PC-3 (cell line): ENCODE data around the gene INA.

ENCODE experiments used
- CTCF ChIP-seq: fragments of 300-600 bp; sonication (generic); conservative IDR thresholded peaks from 2 replicates; pipeline ENCODE4 v1.5.1; 2017; ENCODE audit warnings: antibody characterized with exemption, low read depth, mild to moderate bottlenecking, low read length
- EZH2 ChIP-seq: fragments of 300-600 bp; sonication (generic); IDR thresholded peaks from one replicate; pipeline ENCODE4 v1.6.1; 2017; ENCODE audit warnings: antibody characterized with exemption, mild to moderate bottlenecking, low read length; ENCODE audit not compliant: unreplicated experiment

GRCh38 chr10:103257812-103258211 lies 19.1 kb upstream of the INA start:
- TF ChIP-seq EZH2 = no peak
- no peak for TF ChIP-seq CTCF
